Gastrocnemius medialis (tissue), 4 donors: ENCODE results near the gene GSG1L. TPM values are rescaled to one million over a fixed set of nuclear protein-coding genes. Genes with fewer than 3 reads are reported as not detected.
A peak's percentile ranks its signal among the peaks of the same experiment; 100 is the strongest.

ENCODE experiments used
- ATAC-seq, 2 donors: fragments of 150-250 bp; one replicate each; pipeline ENCODE4 v1.9.1; 2016
- DNase-seq, 2 donors: peaks; one replicate each; pipeline ENCODE4 v3.0.0-alpha.2; 2019
- H3K27ac ChIP-seq, 4 donors: fragments of 200-600 bp; sonication (generic); 1 replicate in 1 of 4; 2 replicates in 3 of 4; pipeline ENCODE4 v1.5.1; 2016 to 2018; ENCODE audit warnings: mild to moderate bottlenecking in 2 of 4, moderate library complexity in 1 of 4
- H3K27me3 ChIP-seq, 3 donors: fragments of 200-600 bp; sonication (generic) in 2 of 3; 1 replicate in 1 of 3; 2 replicates in 2 of 3; pipeline versions ENCODE4 v1.5.1 to v1.6.0; 2016 to 2019; ENCODE audit warnings: mild to moderate bottlenecking in 1 of 3, moderate library complexity in 1 of 3
- H3K36me3 ChIP-seq, 2 donors: fragments of 200-600 bp; sonication (generic) in 1 of 2; one replicate each; pipeline ENCODE4 v1.5.1; 2017 to 2018
- H3K4me1 ChIP-seq, 2 donors: fragments of 200-600 bp; sonication (generic) in 1 of 2; one replicate each; pipeline ENCODE4 v1.5.1; 2016 to 2017; ENCODE audit warnings: mild to moderate bottlenecking in 2 of 2
- H3K4me3 ChIP-seq, 4 donors: fragments of 200-600 bp; sonication (generic) in 3 of 4; 1 replicate in 1 of 4; 2 replicates in 3 of 4; pipeline ENCODE4 v1.5.1; 2016 to 2019; ENCODE audit warnings: mild to moderate bottlenecking in 2 of 4
- H3K9me3 ChIP-seq, 3 donors: fragments of 200-600 bp; sonication (generic) in 2 of 3; 1 replicate in 1 of 3; 2 replicates in 2 of 3; pipeline ENCODE4 v1.5.1; 2016 to 2019
- POLR2A ChIP-seq, 2 donors: fragments of 450-650 bp; IDR thresholded peaks; one replicate each; pipeline ENCODE4 v1.6.1; 2017; ENCODE audit warnings: antibody characterized with exemption in 2 of 2, mild to moderate bottlenecking in 2 of 2, moderate library complexity in 2 of 2
- in situ Hi-C, 4 donors: fragments of 200-750 bp; cut with MboI; loops; one replicate each; pipeline versions ENCODE4 v1.15.0 to v1.8.0; 2017; ENCODE audit warnings: low sequenced_read_pairs in 4 of 4
- intact Hi-C: fragments of 100-400 bp; cut with DNase I; formaldehyde crosslinking; loops from one replicate; pipeline ENCODE4 v1.15.1; 2023; ENCODE audit warnings: low total_unique reads
- total RNA-seq, 4 donors: library from RNA; depleted of rRNA; stranded (reverse); fragments of >200 nt; gene quantifications; one replicate each; pipeline versions ENCODE4 v1.1.0 to v1.2.3, GENCODE V29; 2016
- TF ChIP-seq, protein P1 (sequence below), 5 experiments: fragments of 450-650 bp in 3 of 5; fragments of 200-600 bp in 2 of 5; sonication (generic) in 2 of 5; IDR thresholded peaks in 4 of 5; conservative IDR thresholded peaks in 1 of 5; 1 replicate in 4 of 5; 2 replicates in 1 of 5; pipeline ENCODE4 v1.5.1; 2016 to 2019; ENCODE audit warnings: antibody characterized with exemption in 5 of 5, mild to moderate bottlenecking in 3 of 5, moderate library complexity in 3 of 5

GSG1L gene
- total RNA-seq, result not detected

DNA sequence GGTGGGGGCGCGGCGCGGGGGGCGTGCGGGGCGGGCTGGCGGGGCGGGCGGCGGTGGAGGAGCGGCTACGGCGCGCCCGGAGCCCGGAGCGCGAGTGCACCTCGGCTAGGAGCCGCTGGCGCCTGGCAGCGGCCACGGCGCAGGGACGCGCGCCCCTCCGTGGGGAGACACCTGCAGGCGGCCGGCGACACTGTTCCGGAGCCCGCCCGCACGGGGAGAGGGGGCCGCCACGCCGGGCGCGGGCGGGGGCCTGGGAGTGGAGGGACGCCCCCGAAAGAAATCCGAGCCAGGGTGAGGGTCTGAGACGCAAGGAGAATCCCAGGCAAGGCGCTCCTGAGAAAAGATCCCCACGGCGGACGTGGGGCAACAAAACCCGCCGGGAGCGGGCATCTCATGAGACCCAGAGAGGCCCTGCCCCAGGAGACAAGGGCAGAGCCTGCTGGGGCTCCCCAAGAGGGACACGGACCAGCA is at the start of gene GSG1L:
TSS of gene GSG1L (minus strand) at position 124 of the 471 bp plus-strand sequence. CDS start 290 bp downstream, outside the sequence.
- H3K27me3 ChIP-seq, result peaks cover 27 to 39% (median 30%) of the 10 kb centered on the region in 3 donors
- peak within 1 kb of the TSS in 3 of 4 donors; percentile 4 to 17 (median 10) for H3K4me3 ChIP-seq
- H3K27ac ChIP-seq, result no peak within 1 kb of the TSS
- ATAC-seq (no peak), DNase-seq (no peak)
- TF ChIP-seq, protein P1, sequence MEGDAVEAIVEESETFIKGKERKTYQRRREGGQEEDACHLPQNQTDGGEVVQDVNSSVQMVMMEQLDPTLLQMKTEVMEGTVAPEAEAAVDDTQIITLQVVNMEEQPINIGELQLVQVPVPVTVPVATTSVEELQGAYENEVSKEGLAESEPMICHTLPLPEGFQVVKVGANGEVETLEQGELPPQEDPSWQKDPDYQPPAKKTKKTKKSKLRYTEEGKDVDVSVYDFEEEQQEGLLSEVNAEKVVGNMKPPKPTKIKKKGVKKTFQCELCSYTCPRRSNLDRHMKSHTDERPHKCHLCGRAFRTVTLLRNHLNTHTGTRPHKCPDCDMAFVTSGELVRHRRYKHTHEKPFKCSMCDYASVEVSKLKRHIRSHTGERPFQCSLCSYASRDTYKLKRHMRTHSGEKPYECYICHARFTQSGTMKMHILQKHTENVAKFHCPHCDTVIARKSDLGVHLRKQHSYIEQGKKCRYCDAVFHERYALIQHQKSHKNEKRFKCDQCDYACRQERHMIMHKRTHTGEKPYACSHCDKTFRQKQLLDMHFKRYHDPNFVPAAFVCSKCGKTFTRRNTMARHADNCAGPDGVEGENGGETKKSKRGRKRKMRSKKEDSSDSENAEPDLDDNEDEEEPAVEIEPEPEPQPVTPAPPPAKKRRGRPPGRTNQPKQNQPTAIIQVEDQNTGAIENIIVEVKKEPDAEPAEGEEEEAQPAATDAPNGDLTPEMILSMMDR (IDR thresholded peaks at IDR 0.05 in 4 of 5, conservative IDR thresholded peaks at IDR 0.05 in 1 of 5), result peak in 1 of 5 experiments; percentile 6
- no peak for TF ChIP-seq POLR2A (IDR thresholded peaks at IDR 0.05)
- intact Hi-C loops, result loop anchor here (2.0 kb wide), 1 partner anchor 425 kb away; no protein-coding TSS in a partner anchor
- H3K4me1 ChIP-seq, result peaks cover 6 to 7% of the 10 kb centered on the region in 2 donors
- no peaks in the 10 kb centered on the region for H3K36me3 ChIP-seq
- H3K9me3 ChIP-seq, result no peaks in the 10 kb centered on the region
- in situ Hi-C loops, result loop anchor here in 3 of 4 donors (25.0 kb wide), 1 partner anchor 426 kb away; no protein-coding TSS in a partner anchor

DNA sequence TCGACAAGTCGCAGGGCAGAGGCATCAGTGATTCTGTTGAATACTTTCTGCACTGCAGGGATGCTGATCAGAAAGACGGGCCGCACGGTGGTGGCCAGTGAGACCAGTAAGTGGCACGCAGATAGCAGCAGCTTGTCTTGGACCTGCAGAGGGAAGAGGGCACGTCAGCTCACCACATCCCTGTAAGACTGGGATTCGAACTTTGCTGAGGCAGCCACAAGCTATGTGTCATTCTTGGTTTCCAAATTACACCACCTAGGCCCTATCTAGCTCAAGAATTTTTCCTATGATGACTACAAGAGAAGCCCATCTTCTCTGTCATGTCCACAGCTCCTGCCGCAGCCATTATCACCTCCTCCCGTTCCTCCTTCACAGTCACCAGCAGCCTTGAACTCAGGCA is 49.4 kb upstream of the GSG1L start:
- no peak for ATAC-seq
- in situ Hi-C loops, result no loop called here
- Histone ChIP-seq H3K4me1 (no peaks in the 10 kb centered on the region), H3K9me3 (no peaks in the 10 kb centered on the region), H3K36me3 (peaks cover 0 to 77% of the 10 kb centered on the region in 2 donors), H3K27ac (no peak overlapping the region), H3K4me3 (no peak overlapping the region), H3K27me3 (no peaks in the 10 kb centered on the region)
- no peak for DNase-seq
- intact Hi-C loops, result no loop called here
- TF ChIP-seq, protein P1 (IDR thresholded peaks at IDR 0.05 in 4 of 5, conservative IDR thresholded peaks at IDR 0.05 in 1 of 5), result no peak
- no peak for TF ChIP-seq POLR2A (IDR thresholded peaks at IDR 0.05)

DNA sequence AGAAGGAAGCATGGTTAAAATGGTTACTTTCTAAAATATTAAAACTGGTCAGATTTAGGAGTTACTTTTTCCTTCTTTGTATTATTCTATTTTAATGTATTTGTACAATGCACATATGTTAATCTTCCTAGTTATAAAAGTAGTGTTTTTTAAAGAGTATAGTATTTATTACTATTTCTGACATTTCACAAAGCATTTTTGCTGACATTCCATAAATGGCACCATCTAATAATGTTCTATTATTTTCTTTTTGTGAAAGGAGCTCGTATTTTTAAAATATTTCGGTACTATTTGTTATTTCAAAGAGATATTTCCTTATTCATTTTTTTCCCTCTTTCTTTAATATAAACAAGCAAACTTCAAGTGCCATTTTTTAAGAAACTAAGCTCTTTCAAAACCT is 47.5 kb upstream of the GSG1L start:
- Histone ChIP-seq H3K36me3 (peaks cover 0 to 80% of the 10 kb centered on the region in 2 donors), H3K9me3 (no peaks in the 10 kb centered on the region), H3K27ac (no peak overlapping the region), H3K27me3 (no peaks in the 10 kb centered on the region), H3K4me3 (no peak overlapping the region), H3K4me1 (no peaks in the 10 kb centered on the region)
- in situ Hi-C loops (no loop called here), intact Hi-C loops (no loop called here)
- no peak for ATAC-seq
- DNase-seq, result no peak
- TF ChIP-seq, protein P1 (IDR thresholded peaks at IDR 0.05 in 4 of 5, conservative IDR thresholded peaks at IDR 0.05 in 1 of 5), result no peak
- TF ChIP-seq POLR2A (IDR thresholded peaks at IDR 0.05), result no peak

DNA sequence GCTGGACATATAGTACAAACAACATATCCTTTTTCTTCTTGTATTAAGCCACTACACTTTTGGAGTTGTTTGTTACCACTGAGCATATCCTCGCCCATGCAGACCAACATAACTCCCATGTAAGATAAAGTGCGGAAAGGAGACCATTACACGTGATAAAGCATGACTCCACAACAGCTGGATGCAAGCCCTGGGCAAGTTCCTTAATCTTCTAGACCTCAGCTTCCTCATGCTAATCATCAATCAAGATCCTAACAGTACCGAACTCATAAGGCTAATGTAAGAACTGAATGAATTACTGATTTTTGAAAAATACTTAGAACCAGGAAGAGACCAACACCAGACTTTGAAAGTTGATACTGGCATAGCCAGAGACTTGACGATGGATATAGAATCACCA is 47.0 kb upstream of the GSG1L start:
- in situ Hi-C loops, result no loop called here
- Histone ChIP-seq H3K4me3 (no peak overlapping the region), H3K4me1 (no peaks in the 10 kb centered on the region), H3K36me3 (peaks cover 0 to 80% of the 10 kb centered on the region in 2 donors), H3K27ac (no peak overlapping the region), H3K9me3 (no peaks in the 10 kb centered on the region), H3K27me3 (no peaks in the 10 kb centered on the region)
- DNase-seq (no peak), ATAC-seq (no peak)
- no peak for TF ChIP-seq POLR2A (IDR thresholded peaks at IDR 0.05)
- TF ChIP-seq, protein P1 (IDR thresholded peaks at IDR 0.05 in 4 of 5, conservative IDR thresholded peaks at IDR 0.05 in 1 of 5), result no peak
- intact Hi-C loops, result no loop called here

DNA sequence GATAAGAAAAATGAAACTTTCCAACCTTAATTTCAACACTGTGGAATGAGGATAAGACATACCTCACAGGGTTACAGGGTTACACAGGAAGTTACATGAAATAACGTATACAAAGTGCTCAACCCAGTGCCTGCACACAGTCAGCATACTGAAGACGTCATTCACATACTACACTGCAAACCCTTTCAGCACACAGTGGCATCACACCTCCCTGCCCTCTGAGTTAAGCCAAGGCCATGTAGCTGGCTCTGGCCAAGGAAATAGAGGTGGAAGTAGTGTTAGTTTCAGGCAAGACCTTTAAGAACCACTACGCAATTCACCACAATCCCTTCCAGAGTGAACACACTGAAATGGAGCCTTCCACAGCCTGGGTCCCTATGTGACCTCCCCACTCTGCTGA is 46.6 kb upstream of the GSG1L start:
- Histone ChIP-seq H3K36me3 (peaks cover 0 to 80% of the 10 kb centered on the region in 2 donors), H3K9me3 (no peaks in the 10 kb centered on the region), H3K27me3 (no peaks in the 10 kb centered on the region), H3K27ac (no peak overlapping the region), H3K4me1 (no peaks in the 10 kb centered on the region), H3K4me3 (no peak overlapping the region)
- intact Hi-C loops, result no loop called here
- TF ChIP-seq, protein P1 (IDR thresholded peaks at IDR 0.05 in 4 of 5, conservative IDR thresholded peaks at IDR 0.05 in 1 of 5), result no peak
- no peak for TF ChIP-seq POLR2A (IDR thresholded peaks at IDR 0.05)
- in situ Hi-C loops, result no loop called here
- ATAC-seq (peak in 1 of 2 donors; percentile 70), DNase-seq (no peak)
